GM12878 (cell line): Measurements from ENCODE around the gene TRIM72. TPM values are rescaled to one million over a fixed set of nuclear protein-coding genes. Genes with fewer than 3 reads are reported as not detected.

ENCODE experiments used
- HSF1 ChIP-seq: fragments of 150-350 bp; IDR thresholded peaks from 2 replicates; pipeline ENCODE4 v1.6.1; 2014; ENCODE audit warnings: mild to moderate bottlenecking, low read depth, low read length
- IRF5 ChIP-seq: fragments of 450-650 bp; IDR thresholded peaks from 2 replicates; pipeline ENCODE4 v1.6.1; 2017; ENCODE audit warnings: borderline replicate concordance
- NFXL1 ChIP-seq: fragments of 450-650 bp; IDR thresholded peaks from 2 replicates; pipeline ENCODE4 v1.6.1; 2017; ENCODE audit warnings: antibody characterized with exemption, mild to moderate bottlenecking, borderline replicate concordance
- POU2F2 ChIP-seq: IDR thresholded peaks from 3 replicates; pipeline ENCODE4 v1.6.1; 2011; ENCODE audit warnings: low read depth, mild to moderate bottlenecking, low read length, borderline replicate concordance
- ZNF592 ChIP-seq: fragments of 450-650 bp; IDR thresholded peaks from 2 replicates; pipeline ENCODE4 v1.6.1; 2017; ENCODE audit warnings: mild to moderate bottlenecking, moderate library complexity
- ZSCAN29 ChIP-seq: fragments of 450-650 bp; IDR thresholded peaks from 2 replicates; pipeline ENCODE4 v1.6.1; 2017; ENCODE audit warnings: mild to moderate bottlenecking, moderate library complexity
- polyA plus RNA-seq, 11 experiments: library from polyadenylated mRNA; depleted of rRNA in 4 of 11; unstranded in 6 of 11; stranded (reverse) in 5 of 11; fragments of >200 nt; fragmentation: Nextera tagmentation in 4 of 11; fragmentation: Illumina TruSeq in 1 of 11; extraction: Ambion mirVana in 4 of 11; extraction: Trizol in 1 of 11; gene quantifications; 1 replicate in 1 of 11; 2 replicates in 10 of 11; pipeline versions ENCODE4 v1.2.1 to v1.2.3, GENCODE V29; 2011 to 2016; ENCODE audit warnings: inconsistent platforms in 2 of 11, missing spikeins in 2 of 11, low read depth in 1 of 11
- total RNA-seq, 4 experiments: library from RNA; depleted of rRNA in 3 of 4; stranded (reverse); fragments of >200 nt in 3 of 4; fragmentation: Illumina TruSeq in 1 of 4; extraction: Trizol in 1 of 4; gene quantifications; 2 replicates each; pipeline versions ENCODE4 v1.2.1 to v1.2.3, GENCODE V29; 2013 to 2021

The TRIM72 gene
- total and polyA plus RNA-seq, 10 of the 15 experiments (the other 5 are each of a cell fraction or from before 2014, with no cell fraction given): 0.03 to 1.2 (median 0.23) TPM; not detected in 1

GRCh38 chr16:31200821-31201568, 12.9 kb upstream of the TRIM72 start (continued):
- no peak for TF ChIP-seq ZNF592
- no peak for TF ChIP-seq HSF1
- TF ChIP-seq IRF5: no peak
- no peak for TF ChIP-seq ZSCAN29
- TF ChIP-seq NFXL1: peak; percentile 75; the same call in 1 of the 2 replicates
- no peak for TF ChIP-seq POU2F2
